ENCODE data around the gene SLC29A3. TPM values are rescaled to one million over a fixed set of nuclear protein-coding genes. Genes with fewer than 3 reads are reported as not detected.

Gene SLC29A3
- total RNA-seq, 1 experiment from 2014 or later, result 4.4 TPM

GRCh38 chr10:71301371-71301916 is 17.6 kb upstream of the SLC29A3 start:
- Histone ChIP-seq H3K79me2 (ENCODE audit: low read length) (no peaks in the 10 kb centered on the region), H3K9me2 (replicated peaks; ENCODE audit: low read length) (no peaks in the 10 kb centered on the region), H3F3A (ENCODE audit: low read length, unreplicated experiment) (no peaks in the 10 kb centered on the region), H3K4me3 (ENCODE audit: low read length) (no peak overlapping the region), H2AFZ (ENCODE audit: low read length) (no peak overlapping the region), H3K9me3 (ENCODE audit: low read length) (no peaks in the 10 kb centered on the region), H3K36me3 (ENCODE audit: low read depth, low read length) (no peaks in the 10 kb centered on the region), H3K4me2 (ENCODE audit: low read length) (no peak overlapping the region), H3K4me1 (ENCODE audit: insufficient read depth, low read length) (no peaks in the 10 kb centered on the region), H3K9ac (ENCODE audit: low read length) (no peak overlapping the region), H3K27me3 (ENCODE audit: low read length) (no peaks in the 10 kb centered on the region), H3K27ac (ENCODE audit: low read length) (no peak overlapping the region), H4K20me1 (ENCODE audit: low read length) (no peaks in the 10 kb centered on the region)
- no peak for ATAC-seq
- no TSS peak for BruUV-seq (replicated peaks)
- intact Hi-C loops (cut with micrococcal nuclease), result no loop called here
- DNase-seq, result no peak
- ChIA-PET POLR2A (ENCODE audit: unreplicated experiment) (interaction anchor here (0.6 kb wide), 1 partner anchor 31 kb away, joined by 14 read pairs; no protein-coding TSS in a partner anchor), CTCF (no interaction called here)
- TF ChIP-seq EZH2phosphoT487 (IDR thresholded peaks at IDR 0.05; ENCODE audit: borderline replicate concordance, low read length) (no peak), EZH2 (IDR thresholded peaks at IDR 0.05; ENCODE audit: low read length, unreplicated experiment) (no peak), CTCF (conservative IDR thresholded peaks at IDR 0.05; ENCODE audit: low read depth, low read length) (no peak)

GRCh38 chr10:71302451-71302850 is 16.6 kb upstream of the SLC29A3 start:
- intact Hi-C loops (cut with micrococcal nuclease), result no loop called here
- H3K4me1 ChIP-seq (ENCODE audit: insufficient read depth, low read length), result no peaks in the 10 kb centered on the region
- no peaks in the 10 kb centered on the region for H3K27me3 ChIP-seq (ENCODE audit: low read length)
- TF ChIP-seq CTCF (conservative IDR thresholded peaks at IDR 0.05; ENCODE audit: low read depth, low read length) (no peak), EZH2 (IDR thresholded peaks at IDR 0.05; ENCODE audit: low read length, unreplicated experiment) (no peak), EZH2phosphoT487 (IDR thresholded peaks at IDR 0.05; ENCODE audit: borderline replicate concordance, low read length) (no peak)
- H3K79me2 ChIP-seq (ENCODE audit: low read length), result no peaks in the 10 kb centered on the region
- ChIA-PET POLR2A (ENCODE audit: unreplicated experiment) (no interaction called here), CTCF (no interaction called here)
- H3F3A ChIP-seq (ENCODE audit: low read length, unreplicated experiment), result no peaks in the 10 kb centered on the region
- no peaks in the 10 kb centered on the region for H3K9me3 ChIP-seq (ENCODE audit: low read length)
- H3K9me2 ChIP-seq (replicated peaks; ENCODE audit: low read length), result no peaks in the 10 kb centered on the region
- no peak for DNase-seq
- no peak for ATAC-seq
- H3K36me3 ChIP-seq (ENCODE audit: low read depth, low read length), result no peaks in the 10 kb centered on the region
- no peak overlapping the region for H3K27ac ChIP-seq (ENCODE audit: low read length)
- no TSS peak for BruUV-seq (replicated peaks)
- no peak overlapping the region for H2AFZ ChIP-seq (ENCODE audit: low read length)
- no peak overlapping the region for H3K9ac ChIP-seq (ENCODE audit: low read length)
- no peaks in the 10 kb centered on the region for H4K20me1 ChIP-seq (ENCODE audit: low read length)
- H3K4me3 ChIP-seq (ENCODE audit: low read length), result no peak overlapping the region
- no peak overlapping the region for H3K4me2 ChIP-seq (ENCODE audit: low read length)

- no TSS peak for BruUV-seq (replicated peaks)
- no peaks in the 10 kb centered on the region for H3K9me2 ChIP-seq (replicated peaks; ENCODE audit: low read length)
- peak; percentile 72 for ATAC-seq
- no peaks in the 10 kb centered on the region for H3K36me3 ChIP-seq (ENCODE audit: low read depth, low read length)
- no peak for TF ChIP-seq EZH2phosphoT487 (IDR thresholded peaks at IDR 0.05; ENCODE audit: borderline replicate concordance, low read length)
- peak; percentile 57 for TF ChIP-seq CTCF (conservative IDR thresholded peaks at IDR 0.05; ENCODE audit: low read depth, low read length)
- no peak overlapping the region for H3K9ac ChIP-seq (ENCODE audit: low read length)
- peak; percentile 64 for DNase-seq
- no peaks in the 10 kb centered on the region for H3K27me3 ChIP-seq (ENCODE audit: low read length)
- H3K4me1 ChIP-seq (ENCODE audit: insufficient read depth, low read length), result no peaks in the 10 kb centered on the region
- no peaks in the 10 kb centered on the region for H3F3A ChIP-seq (ENCODE audit: low read length, unreplicated experiment)
- H4K20me1 ChIP-seq (ENCODE audit: low read length), result no peaks in the 10 kb centered on the region
- no peak overlapping the region for H2AFZ ChIP-seq (ENCODE audit: low read length)
- H3K79me2 ChIP-seq (ENCODE audit: low read length), result no peaks in the 10 kb centered on the region
- CTCF ChIA-PET, result no interaction called here
- H3K4me3 ChIP-seq (ENCODE audit: low read length), result no peak overlapping the region
- POLR2A ChIA-PET (ENCODE audit: unreplicated experiment), result no interaction called here
- H3K4me2 ChIP-seq (ENCODE audit: low read length), result no peak overlapping the region
- no peak overlapping the region for H3K27ac ChIP-seq (ENCODE audit: low read length)
- H3K9me3 ChIP-seq (ENCODE audit: low read length), result no peaks in the 10 kb centered on the region
- intact Hi-C loops (cut with micrococcal nuclease), result no loop called here
These were observed 16.0 kb upstream of the SLC29A3 start for GRCh38 chr10:71302874-71303568.
